Measurements from ENCODE around the gene CLCNKA.
A peak's percentile ranks its signal among the peaks of the same experiment; 100 is the strongest.

Gene CLCNKA

GRCh38 chr1:16043950-16044349 lies 22.1 kb downstream of the CLCNKA start:
- no peak for TF ChIP-seq CTCF (IDR thresholded peaks at IDR 0.05; ENCODE audit: poor library complexity, severe bottlenecking)
- Histone ChIP-seq H3K4me3 (ENCODE audit: severe bottlenecking) (no peak overlapping the region), H3K36me3 (ENCODE audit: low read depth) (no peaks in the 10 kb centered on the region), H3K9me3 (ENCODE audit: severe bottlenecking) (no peaks in the 10 kb centered on the region), H3K27me3 (ENCODE audit: insufficient read depth, poor library complexity, severe bottlenecking) (no peaks in the 10 kb centered on the region), H3K27ac (ENCODE audit: poor library complexity, severe bottlenecking) (no peak overlapping the region), H3K4me1 (ENCODE audit: insufficient read depth, poor library complexity, severe bottlenecking) (no peaks in the 10 kb centered on the region)
- ATAC-seq (ENCODE audit: low read depth) (no peak), DNase-seq (ENCODE audit: low spot score) (no peak)

- Histone ChIP-seq H3K9me3 (ENCODE audit: severe bottlenecking) (no peaks in the 10 kb centered on the region), H3K36me3 (ENCODE audit: low read depth) (no peaks in the 10 kb centered on the region), H3K27me3 (ENCODE audit: insufficient read depth, poor library complexity, severe bottlenecking) (no peaks in the 10 kb centered on the region), H3K27ac (ENCODE audit: poor library complexity, severe bottlenecking) (no peak overlapping the region), H3K4me1 (ENCODE audit: insufficient read depth, poor library complexity, severe bottlenecking) (no peaks in the 10 kb centered on the region), H3K4me3 (ENCODE audit: severe bottlenecking) (no peak overlapping the region)
- DNase-seq (ENCODE audit: low spot score): no peak
- no peak for ATAC-seq (ENCODE audit: low read depth)
- no peak for TF ChIP-seq CTCF (IDR thresholded peaks at IDR 0.05; ENCODE audit: poor library complexity, severe bottlenecking)
Observed at GRCh38 chr1:16046842-16047241, 25.0 kb downstream of the CLCNKA start.

- Histone ChIP-seq H3K9me3 (ENCODE audit: severe bottlenecking) (no peaks in the 10 kb centered on the region), H3K4me1 (ENCODE audit: insufficient read depth, poor library complexity, severe bottlenecking) (no peaks in the 10 kb centered on the region), H3K36me3 (ENCODE audit: low read depth) (no peaks in the 10 kb centered on the region), H3K4me3 (ENCODE audit: severe bottlenecking) (no peak overlapping the region), H3K27ac (ENCODE audit: poor library complexity, severe bottlenecking) (no peak overlapping the region), H3K27me3 (ENCODE audit: insufficient read depth, poor library complexity, severe bottlenecking) (no peaks in the 10 kb centered on the region)
- ATAC-seq (ENCODE audit: low read depth) (no peak), DNase-seq (ENCODE audit: low spot score) (no peak)
- TF ChIP-seq CTCF (IDR thresholded peaks at IDR 0.05; ENCODE audit: poor library complexity, severe bottlenecking): no peak
Observed at GRCh38 chr1:16047791-16048475, 26.1 kb downstream of the CLCNKA start.

GRCh38 chr1:16048573-16049189 lies 26.8 kb downstream of the CLCNKA start:
- Histone ChIP-seq H3K4me1 (ENCODE audit: insufficient read depth, poor library complexity, severe bottlenecking) (no peaks in the 10 kb centered on the region), H3K36me3 (ENCODE audit: low read depth) (no peaks in the 10 kb centered on the region), H3K27me3 (ENCODE audit: insufficient read depth, poor library complexity, severe bottlenecking) (no peaks in the 10 kb centered on the region), H3K27ac (ENCODE audit: poor library complexity, severe bottlenecking) (no peak overlapping the region), H3K9me3 (ENCODE audit: severe bottlenecking) (no peaks in the 10 kb centered on the region), H3K4me3 (ENCODE audit: severe bottlenecking) (peak overlapping the region; percentile 9)
- DNase-seq (ENCODE audit: low spot score): no peak
- no peak for TF ChIP-seq CTCF (IDR thresholded peaks at IDR 0.05; ENCODE audit: poor library complexity, severe bottlenecking)
- ATAC-seq (ENCODE audit: low read depth): peak; percentile 36; the same call in 1 of the 3 replicates

- Histone ChIP-seq H3K27me3 (ENCODE audit: insufficient read depth, poor library complexity, severe bottlenecking) (no peaks in the 10 kb centered on the region), H3K4me3 (ENCODE audit: severe bottlenecking) (no peak overlapping the region), H3K9me3 (ENCODE audit: severe bottlenecking) (no peaks in the 10 kb centered on the region), H3K4me1 (ENCODE audit: insufficient read depth, poor library complexity, severe bottlenecking) (no peaks in the 10 kb centered on the region), H3K27ac (ENCODE audit: poor library complexity, severe bottlenecking) (no peak overlapping the region), H3K36me3 (ENCODE audit: low read depth) (no peaks in the 10 kb centered on the region)
- TF ChIP-seq CTCF (IDR thresholded peaks at IDR 0.05; ENCODE audit: poor library complexity, severe bottlenecking): no peak
- ATAC-seq (ENCODE audit: low read depth): no peak
- DNase-seq (ENCODE audit: low spot score): no peak
Observed at GRCh38 chr1:16050328-16050727, 28.5 kb downstream of the CLCNKA start.

Measured in RWPE2 (cell line).